SK-N-SH treated with all-trans-retinoic acid at 6 μM for 48 hours (cell line): ENCODE data around the gene ASIC4.

Experiments
- BACH2 ChIP-seq: fragments of 250-450 bp; sonication (Bioruptor Pico); IDR thresholded peaks from 2 replicates; pipeline ENCODE4 v1.9.0; 2021; ENCODE audit warnings: mild to moderate bottlenecking, borderline replicate concordance
- CREB5 ChIP-seq: fragments of 250-450 bp; sonication (Bioruptor Pico); IDR thresholded peaks from 2 replicates; pipeline ENCODE4 v1.5.1; 2020; ENCODE audit warnings: low read depth, mild to moderate bottlenecking, moderate library complexity
- PATZ1 ChIP-seq: fragments of 250-450 bp; sonication (Bioruptor Pico); IDR thresholded peaks from 2 replicates; pipeline ENCODE4 v1.8.0; 2020; ENCODE audit warnings: mild to moderate bottlenecking, moderate library complexity, borderline replicate concordance
- SNAI2 ChIP-seq: fragments of 250-450 bp; sonication (Bioruptor Pico); IDR thresholded peaks from 2 replicates; pipeline ENCODE4 v1.5.0; 2020; ENCODE audit warnings: mild to moderate bottlenecking, moderate library complexity
- TOX ChIP-seq: fragments of 250-450 bp; sonication (Bioruptor Pico); IDR thresholded peaks from 2 replicates; pipeline ENCODE4 v1.8.0; 2021; ENCODE audit warnings: mild to moderate bottlenecking, moderate library complexity, borderline replicate concordance
- TSHZ2 ChIP-seq: fragments of 250-450 bp; sonication (Bioruptor Pico); IDR thresholded peaks from 2 replicates; pipeline ENCODE4 v1.5.0; 2020; ENCODE audit warnings: mild to moderate bottlenecking, moderate library complexity

GRCh38 chr2:219468410-219469185 lies 45.7 kb upstream of the ASIC4 start:
- TF ChIP-seq SNAI2 (CRISPR knock-in tag) = no peak
- TF ChIP-seq CREB5 = no peak
- TF ChIP-seq TOX (CRISPR knock-in tag) = no peak
- TF ChIP-seq BACH2 (CRISPR knock-in tag) = no peak
- no peak for TF ChIP-seq PATZ1
- TF ChIP-seq TSHZ2 (CRISPR knock-in tag) = no peak
